Esophagus muscularis mucosa (tissue), 2 donors: ENCODE results near the gene KCNK2.

Experiments
- POLR2A ChIP-seq: fragments of 450-650 bp; IDR thresholded peaks from one replicate; pipeline ENCODE4 v1.6.1; 2017; ENCODE audit warnings: antibody characterized with exemption, moderate library complexity, mild to moderate bottlenecking, low read depth
- POLR2AphosphoS5 ChIP-seq, 2 donors: sonication (generic); formaldehyde crosslinking; IDR thresholded peaks; one replicate each; pipeline ENCODE4 v1.6.1; 2017; ENCODE audit warnings: antibody characterized with exemption in 2 of 2

DNA sequence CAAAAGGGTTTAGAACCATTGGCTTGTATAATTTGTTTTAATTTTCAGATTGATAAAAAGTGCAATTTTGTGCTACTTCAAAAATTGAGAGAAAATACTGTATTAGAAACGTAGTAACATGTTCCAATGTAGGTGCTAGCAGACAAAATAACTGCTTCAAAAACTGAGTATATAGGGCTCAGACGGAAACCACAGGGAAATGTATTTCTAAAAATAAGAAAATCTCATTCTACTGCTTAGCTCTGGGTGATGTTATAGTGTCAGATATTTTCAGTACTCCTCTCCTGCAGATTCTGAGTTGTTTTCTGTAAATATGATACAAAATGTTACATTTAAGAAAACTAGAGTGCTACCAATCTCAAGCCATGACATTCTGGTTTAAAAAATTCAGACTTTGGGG lies 55.4 kb downstream of the KCNK2 start:
- TF ChIP-seq POLR2A (no peak), POLR2AphosphoS5 (IDR thresholded peaks at IDR 0.05) (no peak)
